A549 (cell line): ENCODE data around the gene SHANK1. TPM values are rescaled to one million over a fixed set of nuclear protein-coding genes. Genes with fewer than 3 reads are reported as not detected.

Source experiments
- ATAC-seq, 2 experiments: fragments of 200-7000 bp in 1 of 2; fragments of >200 bp in 1 of 2; cut with Nextera tagmentation in 1 of 2; cut with Tn5 transposase in 1 of 2; 3 replicates each; pipeline versions ENCODE4 v1.8.0 to v1.9.1; 2018 to 2020; ENCODE audit warnings: mild to moderate bottlenecking in 1 of 2, moderate library complexity in 1 of 2
- CTCF ChIA-PET: fragments of 300-600 bp; sonication (Branson Sonifier 250); formaldehyde crosslinking; extraction: SDS; loops from one replicate; lab custom pipeline; 2021; ENCODE audit warnings: antibody characterized with exemption, inconsistent platforms; lab: Yijun Ruan, JAX
- POLR2A ChIA-PET: fragments of 350-600 bp; formaldehyde crosslinking; extraction: SDS; loops from one replicate; lab custom pipeline; 2021; ENCODE audit warnings: antibody characterized with exemption, inconsistent platforms; lab: Yijun Ruan, JAX
- DNase-seq, 2 experiments: peaks; one replicate each; pipeline versions ENCODE4 v3.0.0 to v3.0.0-alpha.2; 2011 to 2016; ENCODE audit warnings: low read depth in 1 of 2, low spot score in 1 of 2
- FAIRE-seq: peaks from 2 replicates; lab custom pipeline; 2011; peaks lifted over from hg19 to GRCh38; lab: Jason Lieb, UNC
- H3K27ac ChIP-seq, 2 experiments: fragments of >200 bp; sonication (Bioruptor Twin); formaldehyde crosslinking; 3 replicates each; pipeline ENCODE4 v1.5.1; 2016 to 2017
- H3K4me1 ChIP-seq: fragments of >200 bp; sonication (Bioruptor Twin); formaldehyde crosslinking; 3 replicates; pipeline ENCODE4 v1.6.1; 2016
- H3K4me2 ChIP-seq: fragments of >200 bp; sonication (Bioruptor Twin); formaldehyde crosslinking; 3 replicates; pipeline ENCODE4 v1.6.1; 2016
- H3K4me3 ChIP-seq: fragments of >200 bp; sonication (Bioruptor Twin); formaldehyde crosslinking; 3 replicates; pipeline ENCODE4 v1.5.1; 2016
- H3K9me3 ChIP-seq: fragments of >200 bp; sonication (Bioruptor Twin); formaldehyde crosslinking; 3 replicates; pipeline ENCODE4 v1.6.1; 2016
- ATOH8 ChIP-seq: fragments of 250-450 bp; sonication (Bioruptor Pico); IDR thresholded peaks from 2 replicates; pipeline ENCODE4 v1.5.0; 2020; ENCODE audit warnings: low read depth, mild to moderate bottlenecking, moderate library complexity
- E2F6 ChIP-seq: IDR thresholded peaks from 2 replicates; pipeline ENCODE4 v1.6.1; 2012; ENCODE audit warnings: low read depth, borderline replicate concordance
- ESRRA ChIP-seq: fragments of 150-350 bp; IDR thresholded peaks from 2 replicates; pipeline ENCODE4 v1.6.1; 2014; ENCODE audit warnings: mild to moderate bottlenecking, low read length, borderline replicate concordance
- FOSL2 ChIP-seq, 2 experiments: fragments of 450-650 bp in 1 of 2; fragments of >200 bp in 1 of 2; sonication (Bioruptor Twin) in 1 of 2; formaldehyde crosslinking; IDR thresholded peaks; 2 replicates each; pipeline versions ENCODE4 v1.5.0 to v1.6.1; 2016 to 2020; ENCODE audit warnings: mild to moderate bottlenecking in 1 of 2, moderate library complexity in 1 of 2
- HDAC2 ChIP-seq: fragments of 200-600 bp; sonication (generic); IDR thresholded peaks from 2 replicates; pipeline ENCODE4 v1.6.1; 2016
- HOXA7 ChIP-seq: fragments of 250-450 bp; sonication (Bioruptor Pico); IDR thresholded peaks from 2 replicates; pipeline ENCODE4 v1.5.0; 2020; ENCODE audit warnings: mild to moderate bottlenecking, moderate library complexity
- JUN ChIP-seq, 2 experiments: fragments of >200 bp; sonication (Bioruptor Twin); formaldehyde crosslinking; IDR thresholded peaks; 2 replicates in 1 of 2; 3 replicates in 1 of 2; pipeline ENCODE4 v1.6.1; 2016 to 2017
- NFE2L2 ChIP-seq: fragments of 150-350 bp; conservative IDR thresholded peaks from 2 replicates; pipeline ENCODE4 v1.6.1; 2014; ENCODE audit warnings: low read length
- PBX3 ChIP-seq: IDR thresholded peaks from 2 replicates; pipeline ENCODE4 v1.6.1; 2012
- PHF8 ChIP-seq: fragments of 200-600 bp; sonication (generic); IDR thresholded peaks from 2 replicates; pipeline ENCODE4 v1.6.1; 2016; ENCODE audit warnings: low read depth, mild to moderate bottlenecking, antibody characterized with exemption, moderate library complexity, borderline replicate concordance
- POLR2A ChIP-seq: IDR thresholded peaks from 2 replicates; pipeline ENCODE4 v1.6.1; 2012; ENCODE audit warnings: mild to moderate bottlenecking, low read length
- RAD21 ChIP-seq, 2 experiments: fragments of >200 bp in 1 of 2; sonication (Bioruptor Twin) in 1 of 2; formaldehyde crosslinking in 1 of 2; IDR thresholded peaks in 1 of 2; conservative IDR thresholded peaks in 1 of 2; 2 replicates in 1 of 2; 3 replicates in 1 of 2; pipeline ENCODE4 v1.6.1; 2012 to 2018; ENCODE audit warnings: inconsistent platforms in 1 of 2
- RARB ChIP-seq: fragments of 250-450 bp; sonication (Bioruptor Pico); IDR thresholded peaks from 2 replicates; pipeline ENCODE4 v1.8.0; 2021; ENCODE audit warnings: mild to moderate bottlenecking, moderate library complexity
- REST ChIP-seq: fragments of 200-600 bp; sonication (generic); IDR thresholded peaks from 2 replicates; pipeline ENCODE4 v1.6.1; 2016; ENCODE audit warnings: antibody characterized with exemption, mild to moderate bottlenecking, moderate library complexity
- SMC3 ChIP-seq: fragments of >200 bp; sonication (Bioruptor Twin); formaldehyde crosslinking; IDR thresholded peaks from 3 replicates; pipeline ENCODE4 v1.6.1; 2018; ENCODE audit warnings: inconsistent platforms
- TFCP2L1 ChIP-seq: fragments of 250-450 bp; sonication (Bioruptor Pico); IDR thresholded peaks from 2 replicates; pipeline ENCODE4 v1.5.0; 2021; ENCODE audit warnings: mild to moderate bottlenecking
- TP53 ChIP-seq: fragments of 250-450 bp; sonication (Bioruptor Pico); IDR thresholded peaks from 2 replicates; pipeline ENCODE4 v1.5.0; 2021; ENCODE audit warnings: mild to moderate bottlenecking, moderate library complexity
- ZSCAN20 ChIP-seq: fragments of 250-450 bp; sonication (Bioruptor Pico); IDR thresholded peaks from 2 replicates; pipeline ENCODE4 v1.8.0; 2022; ENCODE audit warnings: mild to moderate bottlenecking, moderate library complexity
- whole genome bisulfite sequencing: methylation state at CpG from one replicate; pipeline ENCODE4 v1.1.6; 2017; ENCODE audit errors: missing lambda C conversion rate; 5-methylcytosine and 5-hydroxymethylcytosine counted together
- polyA plus RNA-seq, 4 experiments: library from polyadenylated mRNA; depleted of rRNA in 3 of 4; stranded (reverse); fragments of >200 nt; fragmentation: RNase III in 1 of 4; extraction: RNeasy Plus Mini Kit Qiagen cat#74134 plus additional on column Dnase treatment in 1 of 4; gene quantifications; 2 replicates in 3 of 4; 3 replicates in 1 of 4; pipeline ENCODE4 v1.2.3, GENCODE V29; 2011 to 2017

The SHANK1 gene
- polyA plus RNA-seq, 2 of the 4 experiments (the other 2 are of a cell fraction), result 0.04 to 0.17 TPM

GRCh38 chr19:50721441-50722137 lies 2.0 kb upstream of the SHANK1 start:
- WGBS, result 73% methylated on average over 10 of the region's 10 CpGs
- H3K4me3 ChIP-seq, result no peak overlapping the region
- POLR2A ChIA-PET, result no interaction called here
- DNase-seq (no peak), ATAC-seq (no peak), FAIRE-seq (no peak)
- peaks cover 27% of the 10 kb centered on the region for H3K4me1 ChIP-seq
- no peak overlapping the region for H3K4me2 ChIP-seq
- TF ChIP-seq REST (no peak), HDAC2 (no peak), FOSL2 (IDR thresholded peaks at IDR 0.05) (no peak), FOSL2 (CRISPR knock-in tag; IDR thresholded peaks at IDR 0.05) (0 out of 2 replicates have a peak, but pooled peaks have one; percentile 15), E2F6 (peak; percentile 64; the same call in 1 of the 2 replicates)
- TF ChIP-seq, all 56 proteins: peak for 2
- CTCF ChIA-PET, result interaction anchor here (0.6 to 18.4 kb wide), 17 partner anchors 9 to 1860 kb away, joined by 3 to 272 read pairs (median 4); partner anchors contain the start of gene KCNC3
- no peaks in the 10 kb centered on the region for H3K9me3 ChIP-seq
- H3K27ac ChIP-seq, result no peak overlapping the region

- TF ChIP-seq SMC3 (no peak), NFE2L2 (no peak), PHF8 (no peak), RAD21 (conservative IDR thresholded peaks at IDR 0.05 in 1 of 2, IDR thresholded peaks at IDR 0.05 in 1 of 2) (no peak), FOSL2 (IDR thresholded peaks at IDR 0.05) (no peak), FOSL2 (CRISPR knock-in tag; IDR thresholded peaks at IDR 0.05) (no peak), ATOH8 (no peak), TFCP2L1 (CRISPR knock-in tag) (no peak), ESRRA (no peak), ZSCAN20 (CRISPR knock-in tag) (no peak), POLR2A (no peak), HOXA7 (CRISPR knock-in tag) (no peak), PBX3 (no peak), TP53 (no peak), JUN (IDR thresholded peaks at IDR 0.05) (no peak), RARB (CRISPR knock-in tag) (no peak)
- Histone ChIP-seq H3K9me3 (no peaks in the 10 kb centered on the region), H3K27ac (no peak overlapping the region), H3K4me1 (peaks cover 22% of the 10 kb centered on the region), H3K4me3 (no peak overlapping the region), H3K4me2 (no peak overlapping the region)
- DNase-seq, result peak in 1 of 2 experiments; percentile 51
- peak in 1 of 2 experiments; percentile 10; a peak in 2 of 6 replicates for ATAC-seq
- ChIA-PET CTCF (interaction anchor here (1.1 to 18.4 kb wide), 12 partner anchors 8 to 295 kb away, joined by 3 to 272 read pairs (median 4); no protein-coding TSS in a partner anchor), POLR2A (no interaction called here)
- WGBS, result 69% methylated on average over 8 of the region's 8 CpGs
- no peak for FAIRE-seq
These were observed 1.3 kb upstream of the SHANK1 start for GRCh38 chr19:50720921-50721381.
